ENCODE measurements around the gene LINGO3. TPM values are rescaled to one million over a fixed set of nuclear protein-coding genes. Genes with fewer than 3 reads are reported as not detected.
A peak's percentile ranks its signal among the peaks of the same experiment; 100 is the strongest.

Gene LINGO3
- total and polyA plus RNA-seq, 7 experiments from 2014 or later: 0.27 to 12.9 (median 1.3) TPM

GRCh38 chr19:2329501-2329916, 21.6 kb upstream of the LINGO3 start:
- intact Hi-C loops (cut with micrococcal nuclease): loop anchor here (2.0 kb wide), 3 partner anchors 41 to 61 kb away; no protein-coding TSS in a partner anchor
- no peak for DNase-seq
- Histone ChIP-seq H3K36me3 (ENCODE audit: control insufficient read depth in 2 of 3, insufficient read depth in 3 of 3, low read length in 3 of 3) (peaks cover 0 to 21% (median 0%) of the 10 kb centered on the region in 3 experiments), H3K27ac (ENCODE audit: low read depth, low read length) (peak overlapping the region; percentile 93), H3K4me1 (ENCODE audit: control insufficient read depth in 2 of 2, insufficient read depth in 2 of 2, low read length in 2 of 2) (peaks cover 10 to 53% of the 10 kb centered on the region in 2 donors), H3K27me3 (ENCODE audit: control insufficient read depth in 2 of 2, insufficient read depth in 2 of 2, low read length in 2 of 2) (no peaks in the 10 kb centered on the region), H3K4me3 (ENCODE audit: low read length) (peak overlapping the region; percentile 95), H3K9me3 (ENCODE audit: control insufficient read depth in 2 of 3, low read length in 3 of 3) (no peaks in the 10 kb centered on the region)
- Mint-ChIP-seq H3K36me3 (peaks cover 0 to 15% (median 4%) of the 10 kb centered on the region in 5 donors), H3K4me1 (peaks cover 35 to 87% (median 66%) of the 10 kb centered on the region in 7 donors), H3K27ac (peak overlapping the region; percentile 90 to 99 (median 93)), H3K4me3 (peak overlapping the region; percentile 84 to 100 (median 93)), H3K27me3 (peaks cover 0 to 2% (median 0%) of the 10 kb centered on the region in 5 donors), H3K9me3 (peaks cover 0 to 4% (median 0%) of the 10 kb centered on the region in 11 donors)
- POLR2A ChIA-PET: interaction anchor here (0.6 to 2.4 kb wide), 8 partner anchors 27 to 362 kb away, joined by 3 to 8 read pairs (median 4); partner anchors contain the start of genes GADD45B and TIMM13
- CTCF ChIA-PET: interaction anchor here (0.6 to 0.7 kb wide), 2 partner anchors 50 to 96 kb away, joined by 3 read pairs; no protein-coding TSS in a partner anchor
- no peak for ATAC-seq

GRCh38 chr19:2329149-2329478, 21.2 kb upstream of the LINGO3 start:
- peaks cover 35 to 85% (median 66%) of the 10 kb centered on the region in 7 donors for H3K4me1 Mint-ChIP-seq
- POLR2A ChIA-PET: interaction anchor here (0.6 to 2.3 kb wide), 5 partner anchors 27 to 728 kb away, joined by 3 to 8 read pairs (median 3); partner anchors contain the start of gene TIMM13
- H3K4me3 ChIP-seq (ENCODE audit: low read length): peak overlapping the region; percentile 95

DNA sequence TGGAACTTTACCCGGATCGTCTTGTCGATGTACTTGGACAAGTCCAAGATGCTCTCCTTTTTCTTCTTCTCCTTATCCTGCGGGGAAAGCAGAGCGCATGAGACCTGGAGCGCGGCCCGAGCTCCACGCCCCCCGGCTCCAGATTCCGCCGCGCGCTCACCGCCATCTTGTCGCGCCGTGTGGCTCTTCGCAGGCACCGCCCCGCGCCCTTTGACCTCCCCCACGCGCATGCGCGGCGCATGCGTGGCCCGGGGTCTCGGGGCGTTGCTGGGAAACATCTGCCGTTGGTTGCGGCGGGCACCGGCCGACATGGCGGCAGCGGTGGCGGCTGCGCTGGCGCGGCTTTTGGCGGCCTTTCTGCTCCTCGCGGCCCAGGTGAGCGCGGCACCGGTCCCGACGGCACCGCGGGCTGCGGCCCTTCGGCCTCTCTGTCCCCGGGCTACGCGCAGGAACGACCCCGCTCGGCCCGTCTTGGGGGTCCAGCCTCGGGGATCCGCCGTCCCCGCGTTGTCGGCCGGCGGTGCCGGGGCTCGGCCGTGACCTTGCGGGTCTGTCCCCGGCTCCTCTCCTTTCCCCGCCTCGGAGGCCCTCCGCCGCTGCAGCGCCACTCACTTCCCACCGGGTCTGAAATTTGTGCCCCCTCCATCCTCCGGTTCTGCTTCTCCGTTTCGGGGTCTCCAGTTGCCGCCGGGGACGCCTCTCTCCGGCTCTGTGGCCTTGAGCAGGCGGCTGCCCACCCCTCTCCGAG, 20.6 kb upstream of the LINGO3 start, which contains the start of the genes LSM7 and SPPL2B:
Gene LSM7, minus strand, starts transcription at position 186 of the 748 bp plus-strand sequence. Its CDS starts 20 bp downstream, at position 166.
Gene SPPL2B, plus strand, starts transcription at position 284 of the 748 bp plus-strand sequence. Its CDS starts 26 bp downstream, at position 310.
- Mint-ChIP-seq H3K36me3 (peaks cover 0 to 16% (median 4%) of the 10 kb centered on the region in 5 donors), H3K4me3 (peak within 1 kb of the TSS; percentile 94 to 100 (median 98)), H3K9me3 (peaks cover 0 to 4% (median 0%) of the 10 kb centered on the region in 11 donors), H3K4me1 (peaks cover 35 to 80% (median 62%) of the 10 kb centered on the region in 7 donors), H3K27me3 (peaks cover 0 to 2% (median 0%) of the 10 kb centered on the region in 5 donors), H3K27ac (peak within 1 kb of the TSS; percentile 91 to 100 (median 99))
- DNase-seq: peak; percentile 87 to 95 (median 91)
- Histone ChIP-seq H3K36me3 (ENCODE audit: control insufficient read depth in 2 of 3, insufficient read depth in 3 of 3, low read length in 3 of 3) (peaks cover 0 to 30% (median 0%) of the 10 kb centered on the region in 3 experiments), H3K4me1 (ENCODE audit: control insufficient read depth in 2 of 2, insufficient read depth in 2 of 2, low read length in 2 of 2) (peaks cover 10 to 48% of the 10 kb centered on the region in 2 donors), H3K9me3 (ENCODE audit: control insufficient read depth in 2 of 3, low read length in 3 of 3) (no peaks in the 10 kb centered on the region), H3K27me3 (ENCODE audit: control insufficient read depth in 2 of 2, insufficient read depth in 2 of 2, low read length in 2 of 2) (no peaks in the 10 kb centered on the region), H3K4me3 (ENCODE audit: low read length) (peak within 1 kb of the TSS; percentile 95), H3K27ac (ENCODE audit: low read depth, low read length) (peak within 1 kb of the TSS; percentile 93)
- CTCF ChIA-PET: interaction anchor here (1.0 to 1.5 kb wide), 2 partner anchors 10 to 93 kb away, joined by 3 read pairs; no protein-coding TSS in a partner anchor
- peak; percentile 85 for ATAC-seq
- intact Hi-C loops (cut with micrococcal nuclease): loop anchor here (1.0 to 2.0 kb wide), 7 partner anchors 40 to 177 kb away; partner anchors contain the start of genes AP3D1 (in 2 of the 2), PLEKHJ1 (in 2 of the 2), SF3A2 (in 2 of the 2) and TIMM13 (in 1 of the 2)
- POLR2A ChIA-PET: interaction anchor here (0.6 to 2.4 kb wide), 10 partner anchors 26 to 727 kb away, joined by 3 to 8 read pairs (median 6); partner anchors contain the start of genes GADD45B and PLEKHJ1

More at GRCh38 chr19:2329149-2329478, 21.2 kb upstream of the LINGO3 start:
- peak overlapping the region; percentile 93 for H3K27ac ChIP-seq (ENCODE audit: low read depth, low read length)
- peaks cover 10 to 53% of the 10 kb centered on the region in 2 donors for H3K4me1 ChIP-seq (ENCODE audit: control insufficient read depth in 2 of 2, insufficient read depth in 2 of 2, low read length in 2 of 2)
- ATAC-seq: no peak
- H3K27ac Mint-ChIP-seq: peak overlapping the region; percentile 90 to 99 (median 93)
- no peaks in the 10 kb centered on the region for H3K27me3 ChIP-seq (ENCODE audit: control insufficient read depth in 2 of 2, insufficient read depth in 2 of 2, low read length in 2 of 2)
- H3K36me3 Mint-ChIP-seq: peaks cover 0 to 16% (median 4%) of the 10 kb centered on the region in 5 donors
- no peaks in the 10 kb centered on the region for H3K9me3 ChIP-seq (ENCODE audit: control insufficient read depth in 2 of 3, low read length in 3 of 3)
- CTCF ChIA-PET: no interaction called here
- peaks cover 0 to 4% (median 0%) of the 10 kb centered on the region in 11 donors for H3K9me3 Mint-ChIP-seq
- intact Hi-C loops (cut with micrococcal nuclease): loop anchor here (2.0 kb wide), 3 partner anchors 40 to 62 kb away; no protein-coding TSS in a partner anchor
- H3K36me3 ChIP-seq (ENCODE audit: control insufficient read depth in 2 of 3, insufficient read depth in 3 of 3, low read length in 3 of 3): peaks cover 0 to 25% (median 0%) of the 10 kb centered on the region in 3 experiments
- H3K27me3 Mint-ChIP-seq: peaks cover 0 to 2% (median 0%) of the 10 kb centered on the region in 5 donors
- no peak for DNase-seq
- peak overlapping the region; percentile 84 to 100 (median 93) for H3K4me3 Mint-ChIP-seq

DNA sequence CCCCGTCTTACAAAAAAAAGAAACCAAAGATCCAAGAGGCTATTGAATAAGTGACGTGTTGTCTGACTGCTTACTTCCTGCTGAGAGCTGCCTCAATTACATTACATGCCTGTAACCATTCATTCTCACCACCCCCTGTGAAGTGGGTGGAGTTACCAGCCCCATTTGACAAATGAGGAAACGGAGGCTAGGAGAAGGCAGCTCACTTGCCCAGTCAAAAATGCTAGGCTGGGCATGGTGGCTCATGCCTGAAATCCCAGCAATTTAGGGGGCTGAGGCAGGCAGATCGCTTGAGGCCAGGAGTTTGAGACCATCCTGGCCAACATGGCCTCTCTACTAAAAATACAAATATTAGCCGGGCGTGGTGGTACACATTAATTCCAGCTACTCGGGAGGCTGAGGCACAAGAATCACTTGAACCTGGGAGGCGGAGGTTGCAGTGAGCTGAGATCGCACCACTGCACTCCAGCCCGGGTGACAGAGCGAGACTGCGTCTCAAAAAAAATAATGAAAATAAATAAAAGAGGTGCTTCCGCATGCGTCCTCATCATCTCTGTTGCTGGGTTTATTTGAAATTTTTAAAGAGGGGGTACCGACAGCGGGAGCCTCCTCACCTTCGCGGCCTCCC, 19.9 kb upstream of the LINGO3 start:
- Mint-ChIP-seq H3K4me3 (peak overlapping the region; percentile 94 to 100 (median 98)), H3K4me1 (peaks cover 35 to 76% (median 61%) of the 10 kb centered on the region in 7 donors), H3K27ac (peak overlapping the region; percentile 91 to 100 (median 99)), H3K9me3 (peaks cover 0 to 4% (median 0%) of the 10 kb centered on the region in 11 donors), H3K27me3 (peaks cover 0 to 2% (median 0%) of the 10 kb centered on the region in 5 donors), H3K36me3 (peaks cover 0 to 16% (median 4%) of the 10 kb centered on the region in 5 donors)
- H3K36me3 ChIP-seq (ENCODE audit: control insufficient read depth in 2 of 3, insufficient read depth in 3 of 3, low read length in 3 of 3): peaks cover 0 to 36% (median 0%) of the 10 kb centered on the region in 3 experiments
- ATAC-seq (peak; percentile 72), DNase-seq (peak in 8 of 9 donors; percentile 48 to 76 (median 60))
- intact Hi-C loops (cut with micrococcal nuclease): loop anchor here (1.0 to 2.0 kb wide), 7 partner anchors 39 to 177 kb away; partner anchors contain the start of genes AP3D1 (in 2 of the 2), PLEKHJ1 (in 2 of the 2), SF3A2 (in 2 of the 2) and TIMM13 (in 1 of the 2)
- peak overlapping the region; percentile 93 for H3K27ac ChIP-seq (ENCODE audit: low read depth, low read length)
- H3K27me3 ChIP-seq (ENCODE audit: control insufficient read depth in 2 of 2, insufficient read depth in 2 of 2, low read length in 2 of 2): no peaks in the 10 kb centered on the region
- H3K4me1 ChIP-seq (ENCODE audit: control insufficient read depth in 2 of 2, insufficient read depth in 2 of 2, low read length in 2 of 2): peaks cover 10 to 42% of the 10 kb centered on the region in 2 donors
- H3K4me3 ChIP-seq (ENCODE audit: low read length): peak overlapping the region; percentile 95
- no peaks in the 10 kb centered on the region for H3K9me3 ChIP-seq (ENCODE audit: control insufficient read depth in 2 of 3, low read length in 3 of 3)
- CTCF ChIA-PET: interaction anchor here (1.0 to 1.5 kb wide), 2 partner anchors 10 to 92 kb away, joined by 3 read pairs; no protein-coding TSS in a partner anchor
- POLR2A ChIA-PET: interaction anchor here (0.8 to 2.4 kb wide), 13 partner anchors 25 to 580 kb away, joined by 3 to 7 read pairs (median 5); partner anchors contain the start of genes GADD45B and PLEKHJ1

GRCh38 chr19:2326699-2327360, 18.9 kb upstream of the LINGO3 start:
- H3K4me1 ChIP-seq (ENCODE audit: control insufficient read depth in 2 of 2, insufficient read depth in 2 of 2, low read length in 2 of 2): peaks cover 10 to 31% of the 10 kb centered on the region in 2 donors
- H3K4me3 ChIP-seq (ENCODE audit: low read length): peak overlapping the region; percentile 95
- peaks cover 0 to 45% (median 0%) of the 10 kb centered on the region in 3 experiments for H3K36me3 ChIP-seq (ENCODE audit: control insufficient read depth in 2 of 3, insufficient read depth in 3 of 3, low read length in 3 of 3)
- ChIA-PET POLR2A (interaction anchor here (1.0 to 2.4 kb wide), 8 partner anchors 24 to 294 kb away, joined by 3 to 7 read pairs (median 5); no protein-coding TSS in a partner anchor), CTCF (interaction anchor here (0.6 kb wide), 1 partner anchor 1054 kb away, joined by 3 read pairs; no protein-coding TSS in a partner anchor)
- no peaks in the 10 kb centered on the region for H3K27me3 ChIP-seq (ENCODE audit: control insufficient read depth in 2 of 2, insufficient read depth in 2 of 2, low read length in 2 of 2)
- H3K27ac ChIP-seq (ENCODE audit: low read depth, low read length): peak overlapping the region; percentile 93
- Mint-ChIP-seq H3K4me1 (peaks cover 35 to 67% (median 53%) of the 10 kb centered on the region in 7 donors), H3K27me3 (peaks cover 0 to 2% (median 0%) of the 10 kb centered on the region in 5 donors), H3K9me3 (peaks cover 0 to 4% (median 0%) of the 10 kb centered on the region in 11 donors), H3K27ac (peak overlapping the region in 8 of 9 donors; percentile 67 to 100 (median 98)), H3K4me3 (peak overlapping the region; percentile 94 to 100 (median 98)), H3K36me3 (peaks cover 0 to 16% (median 4%) of the 10 kb centered on the region in 5 donors)
- no peak for ATAC-seq
- DNase-seq: no peak
- H3K9me3 ChIP-seq (ENCODE audit: control insufficient read depth in 2 of 3, low read length in 3 of 3): no peaks in the 10 kb centered on the region
- intact Hi-C loops (cut with micrococcal nuclease): no loop called here
